Activated CD8-positive, alpha-beta memory T cell treated with anti-CD3 and anti-CD28 coated beads for 24 hours (primary cell): ENCODE data around the gene PRLH.
A peak's percentile ranks its signal among the peaks of the same experiment; 100 is the strongest.
"Not testable (repeated sequence)": the region's sequence is repeated elsewhere in the genome, so short reads cannot be mapped to it uniquely, and the experiment has no call there.

ENCODE experiments used
- DNase-seq: peaks from one replicate; pipeline ENCODE4 v3.0.0-alpha.2; 2020

Gene PRLH

DNA sequence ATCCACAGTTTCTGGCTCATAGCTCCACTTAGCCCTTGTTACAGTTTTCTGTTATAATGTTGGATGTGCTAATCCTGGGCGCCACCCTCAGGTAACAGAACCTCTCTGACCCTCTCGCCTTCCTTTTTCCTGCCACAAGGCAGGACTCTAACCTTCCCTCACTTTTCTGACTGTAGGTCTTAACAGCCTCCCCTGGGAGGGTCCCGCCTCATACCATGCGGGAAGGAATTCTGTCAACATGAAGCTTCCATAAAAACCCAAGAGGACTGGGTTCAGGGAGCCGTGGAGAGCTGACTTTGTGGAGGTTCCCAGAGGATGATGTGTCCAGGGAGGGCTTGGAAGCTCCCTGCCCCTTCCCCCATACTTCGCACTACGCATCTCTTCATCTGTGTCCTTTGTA, 36.0 kb downstream of the PRLH start:
- no peak for DNase-seq

DNA sequence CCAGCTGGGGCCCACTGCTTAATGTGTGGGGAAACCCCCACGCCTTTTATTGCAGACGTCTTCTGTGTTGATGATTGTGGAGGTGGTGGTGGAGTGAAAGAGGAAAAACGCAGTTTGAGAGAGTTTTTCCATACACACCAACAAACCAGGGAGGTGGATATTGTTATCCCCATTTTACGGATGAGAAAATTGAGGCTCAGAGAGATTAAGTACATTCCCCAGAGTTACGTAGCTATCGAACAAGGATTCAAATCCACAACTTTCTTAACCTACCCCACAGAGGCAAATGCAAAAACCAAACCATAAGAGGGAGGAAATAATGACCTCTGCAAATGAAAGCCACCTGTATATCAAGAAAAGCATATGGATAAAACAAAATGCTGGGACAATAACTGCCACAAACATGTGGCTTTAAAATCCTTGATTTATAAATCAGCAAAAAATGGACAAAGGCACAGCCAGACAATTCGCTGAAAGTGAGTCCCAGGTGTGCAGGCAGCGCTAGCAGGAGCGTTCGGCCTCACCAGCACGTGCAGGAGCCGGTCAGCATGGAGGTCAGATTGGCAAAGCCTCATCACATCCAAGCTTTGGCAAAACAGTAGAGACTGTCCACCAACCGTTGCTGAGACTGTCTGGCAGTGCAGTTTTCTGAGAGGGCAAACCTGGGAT, 36.8 kb downstream of the PRLH start:
- DNase-seq, result no peak

DNA sequence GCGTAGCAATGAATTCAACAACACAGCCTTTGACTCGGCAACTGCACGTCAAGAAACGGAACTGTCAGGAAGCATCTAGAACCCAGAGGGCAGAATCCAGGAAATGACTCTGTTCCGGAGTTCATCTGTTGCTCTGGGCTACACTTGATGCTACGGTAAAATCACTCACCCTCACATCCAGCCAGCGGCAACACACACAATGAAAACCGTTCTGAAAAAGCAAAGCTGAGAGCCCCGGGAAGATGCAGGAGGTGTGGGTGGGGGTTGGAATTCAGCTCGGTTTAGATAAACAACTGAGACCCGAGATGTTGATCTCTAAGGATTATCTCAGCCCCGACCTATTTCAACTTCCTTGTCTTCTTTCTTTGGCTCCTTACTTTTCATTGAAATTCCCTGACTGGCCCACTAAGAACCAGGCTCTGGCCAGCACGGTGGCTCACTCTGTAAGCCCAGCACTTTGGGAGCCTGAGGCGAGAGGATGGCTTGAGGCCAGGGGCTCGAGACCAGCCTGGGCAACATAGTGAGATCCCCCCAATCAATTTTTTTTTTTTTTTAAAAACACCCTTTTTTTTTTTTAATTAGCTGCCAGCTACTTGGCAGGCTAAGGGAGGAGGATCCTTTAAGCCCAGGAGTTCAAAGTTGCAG, 37.5 kb downstream of the PRLH start:
- peak; percentile 73 for DNase-seq

DNA sequence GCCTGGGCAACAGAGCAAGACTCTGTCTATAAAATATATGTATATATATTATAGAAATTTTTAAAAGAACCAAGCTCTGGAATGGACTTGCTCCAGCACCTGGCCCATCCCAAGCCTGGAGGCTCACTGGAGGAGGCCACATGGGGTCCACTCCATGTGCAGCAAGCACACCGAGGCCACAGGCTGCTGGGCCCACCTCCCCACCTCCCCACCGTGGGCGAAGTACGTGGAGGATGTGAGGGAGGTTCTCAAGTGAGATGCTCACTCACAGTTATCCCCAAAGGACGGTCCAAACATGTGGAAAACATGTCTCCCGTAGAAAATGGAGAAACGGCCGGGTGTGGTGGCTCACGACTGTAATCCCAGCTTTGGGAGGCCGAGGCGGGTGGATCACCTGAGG, 38.0 kb downstream of the PRLH start:
- no peak for DNase-seq

DNA sequence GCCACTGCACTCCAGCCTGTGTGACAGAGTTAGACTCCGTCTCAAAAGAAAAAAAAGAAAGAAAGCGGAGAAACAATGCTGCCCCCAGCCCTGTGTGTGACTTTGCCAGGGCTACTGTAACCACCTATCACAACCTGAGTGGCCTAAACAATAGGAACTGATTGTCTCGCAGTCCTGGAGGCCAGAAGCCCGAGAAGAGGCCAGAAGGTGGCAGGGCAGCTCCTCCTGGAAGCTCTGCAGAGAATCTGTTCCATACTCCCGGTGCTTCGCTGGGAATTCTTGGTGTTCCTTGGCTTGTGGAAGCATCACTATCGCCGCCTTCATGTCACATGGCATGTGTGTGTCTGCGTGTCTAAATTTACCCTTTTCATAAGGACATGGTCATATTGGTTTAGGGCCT, 38.6 kb downstream of the PRLH start:
- no peak for DNase-seq

DNA sequence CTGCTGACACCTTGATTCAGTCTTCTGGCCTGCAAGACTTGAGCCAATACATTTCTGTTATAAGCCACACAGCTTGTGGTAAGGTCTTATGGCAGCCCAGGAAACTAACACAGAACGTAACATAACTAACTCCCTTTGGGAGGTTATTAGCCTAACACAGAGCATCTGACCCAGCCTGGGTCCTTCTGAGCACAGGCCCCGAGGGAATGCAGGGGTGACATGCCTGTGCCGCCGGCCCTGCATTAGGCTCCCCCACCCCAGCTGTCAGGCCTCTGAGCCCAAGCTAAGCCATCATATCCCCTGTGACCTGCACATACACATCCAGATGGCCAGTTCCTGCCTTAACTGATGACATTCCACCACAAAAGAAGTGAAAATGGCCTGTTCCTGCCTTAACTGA, 40.1 kb downstream of the PRLH start:
- not testable (repeated sequence) for DNase-seq

DNA sequence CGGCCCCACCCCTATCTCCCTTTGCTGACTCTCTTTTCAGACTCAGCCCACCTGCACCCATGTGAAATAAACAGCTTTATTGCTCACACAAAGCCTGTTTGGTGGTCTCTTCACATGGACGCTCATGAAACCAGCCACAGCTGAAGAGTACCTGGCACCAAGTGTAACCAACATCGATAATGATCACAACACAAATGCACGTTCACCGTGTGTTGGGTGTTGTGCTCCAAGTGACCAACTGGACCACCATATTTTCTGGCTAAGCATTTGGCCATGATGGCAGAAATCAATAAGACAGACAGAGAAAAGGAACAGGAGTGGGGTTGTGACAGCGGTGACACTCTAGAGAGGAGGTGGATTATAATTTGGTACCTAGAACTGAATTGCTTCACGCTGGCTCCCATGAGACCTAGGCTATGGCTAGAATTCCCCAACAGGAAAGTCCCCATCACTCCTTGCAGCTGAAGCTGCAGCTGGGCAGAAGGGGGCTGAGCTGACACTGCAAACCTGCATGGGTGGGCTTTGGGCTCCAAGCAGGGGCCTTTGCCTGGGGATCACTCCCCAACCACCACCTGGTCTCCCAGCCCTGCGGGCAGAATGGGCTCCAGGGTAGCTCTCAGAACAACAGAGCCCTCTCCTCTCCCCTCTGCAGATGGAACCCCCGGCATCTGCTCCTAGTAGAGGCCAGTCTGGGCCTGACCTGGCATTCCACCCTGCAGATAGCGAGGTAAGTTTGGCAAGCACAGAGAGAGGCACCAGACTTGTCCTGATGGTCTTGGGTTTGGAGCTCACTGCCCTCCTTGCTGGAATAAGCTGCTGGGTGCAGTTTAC, 46.4 kb downstream of the PRLH start:
- DNase-seq, result no peak

DNA sequence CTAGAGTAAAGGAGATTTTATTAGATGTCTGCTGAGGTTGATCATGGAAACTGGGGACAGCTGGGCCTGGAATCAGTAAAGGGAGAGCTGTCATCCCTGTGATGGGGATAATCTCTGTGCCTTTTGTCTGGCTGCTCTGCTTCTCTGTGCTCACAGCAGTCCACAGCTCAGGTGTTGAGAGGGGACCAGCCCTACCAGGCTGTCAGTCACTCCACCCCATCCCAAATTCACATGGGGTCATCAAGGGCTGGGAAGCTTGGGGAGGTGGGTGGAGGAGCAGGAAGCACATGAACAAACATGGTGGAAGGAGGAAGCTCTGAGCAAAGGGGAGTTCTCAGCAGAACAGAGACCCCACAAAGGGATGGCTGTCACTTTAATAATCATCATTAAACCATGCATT, 47.3 kb downstream of the PRLH start:
- no peak for DNase-seq

DNA sequence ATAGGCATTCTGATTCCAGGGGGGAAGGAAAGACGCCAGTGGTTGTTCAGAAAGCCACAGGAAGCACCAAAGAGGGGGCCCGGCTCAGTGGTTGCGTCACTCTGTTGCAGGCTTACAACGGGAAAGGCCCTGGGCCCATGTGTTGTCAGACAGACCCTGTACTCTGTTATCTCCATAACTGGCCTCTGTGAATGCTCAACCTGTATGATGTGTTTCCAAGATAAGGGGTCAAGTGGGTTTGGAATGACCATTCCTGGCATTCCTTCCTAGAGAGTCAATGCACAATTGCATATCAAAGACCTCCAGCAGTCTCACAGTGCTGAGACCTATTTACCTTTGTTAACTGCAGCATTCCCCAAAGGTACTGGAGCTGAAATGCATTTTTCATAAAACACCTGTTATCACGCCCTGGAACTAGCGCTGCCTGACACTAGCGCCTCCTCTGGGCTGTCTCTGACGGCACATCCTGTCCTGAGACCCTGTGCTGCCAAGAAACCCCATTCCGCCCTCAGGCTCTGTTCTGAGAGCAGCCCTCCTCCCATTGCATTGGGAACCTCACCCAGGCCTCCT, 47.9 kb downstream of the PRLH start:
- no peak for DNase-seq

DNA sequence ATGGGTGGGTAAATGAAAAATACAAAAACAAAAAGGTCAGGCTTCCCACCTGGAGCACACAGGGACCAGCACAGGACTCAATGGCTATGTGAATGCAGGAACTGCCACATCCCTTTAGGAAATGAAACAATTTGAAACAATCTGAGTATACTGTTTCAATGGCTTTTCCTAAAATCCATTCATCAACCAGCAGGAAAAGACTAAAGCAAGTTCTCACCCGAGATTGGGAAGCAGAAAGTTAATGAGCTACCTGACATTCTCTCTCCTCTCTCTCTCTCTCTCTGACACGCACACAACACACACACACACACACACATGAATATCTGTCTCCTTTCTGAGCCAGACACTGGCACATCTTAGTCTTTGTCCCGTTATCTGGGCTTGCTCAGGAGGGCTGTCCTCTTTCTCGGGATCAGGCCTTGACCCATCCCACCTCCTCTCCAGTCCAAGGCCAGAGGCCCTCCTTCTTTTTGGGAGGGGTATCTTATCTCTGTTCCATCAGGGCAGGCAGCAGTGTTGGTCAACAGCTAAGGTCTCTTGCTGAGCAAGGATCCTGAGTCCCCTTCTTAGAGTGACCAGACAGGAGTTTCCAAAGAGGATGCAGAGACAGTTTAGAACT, 49.4 kb downstream of the PRLH start:
- DNase-seq, result no peak

DNA sequence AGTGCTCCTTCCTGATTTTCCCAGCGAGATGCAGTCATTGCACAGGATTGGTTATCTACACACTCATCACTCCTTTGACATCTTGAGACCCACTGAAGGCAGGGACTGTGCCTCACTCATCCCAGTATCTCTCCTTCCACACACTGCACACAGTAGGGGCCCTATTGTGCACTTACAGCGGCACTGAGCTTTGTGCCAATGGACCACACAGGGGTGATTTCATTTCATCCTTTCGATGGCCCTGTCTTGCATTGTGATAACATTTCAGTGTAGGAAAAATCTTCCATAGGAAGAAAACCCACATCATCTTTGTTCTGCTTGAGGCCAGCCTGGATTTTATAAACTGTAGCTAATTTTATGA, 50.0 kb downstream of the PRLH start:
- DNase-seq, result no peak
